ENCODE data around the gene CCDC27. TPM values are rescaled to one million over a fixed set of nuclear protein-coding genes. Genes with fewer than 3 reads are reported as not detected.

Gene CCDC27
- total RNA-seq, 1 experiment from 2014 or later, result not detected

DNA sequence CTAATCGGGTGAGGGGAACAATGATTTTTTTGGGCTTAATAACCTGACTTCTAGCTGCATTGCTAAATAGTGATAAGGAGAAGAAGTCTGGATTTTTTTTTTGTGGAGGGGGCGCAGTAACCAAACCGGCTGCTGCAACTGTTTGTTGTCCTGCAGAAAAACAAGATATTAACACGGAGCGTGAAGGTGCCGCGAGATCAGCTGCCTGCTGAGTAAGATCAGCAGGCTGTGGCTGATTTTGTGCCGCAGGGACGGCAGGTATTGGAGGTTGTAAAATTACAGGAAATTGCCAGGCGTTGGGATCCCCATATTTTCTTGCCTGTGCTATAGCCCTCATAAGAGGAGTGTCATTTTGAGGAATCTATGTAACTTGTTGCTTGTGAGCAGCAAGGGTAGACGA lies 52.8 kb downstream of the CCDC27 start:
- Histone ChIP-seq H3K4me2 (ENCODE audit: low read length) (no peak overlapping the region), H3K27me3 (ENCODE audit: insufficient read depth, low read length) (no peaks in the 10 kb centered on the region), H3K27ac (ENCODE audit: low read depth, low read length) (no peak overlapping the region), H3K9ac (ENCODE audit: low read length) (no peak overlapping the region), H3K79me2 (ENCODE audit: insufficient read depth, low read length) (no peaks in the 10 kb centered on the region), H3K9me2 (ENCODE audit: insufficient read depth) (no peaks in the 10 kb centered on the region), H3K4me3 (replicated peaks in 1 of 2; ENCODE audit: low read depth in 1 of 2, low read length in 2 of 2) (no peak overlapping the region), H3K4me1 (ENCODE audit: control insufficient read depth in 1 of 2, insufficient read depth in 2 of 2, low read length in 2 of 2) (no peaks in the 10 kb centered on the region), H3K36me3 (ENCODE audit: control insufficient read depth in 1 of 2, insufficient read depth in 2 of 2, low read length in 2 of 2) (no peaks in the 10 kb centered on the region), H3K9me3 (ENCODE audit: control insufficient read depth in 1 of 2, insufficient read depth in 1 of 2, low read depth in 1 of 2, low read length in 2 of 2) (peaks cover 0 to 10% of the 10 kb centered on the region in 2 experiments; a peak in 2 of 4 replicates), H2AFZ (ENCODE audit: low read depth, low read length, poor library complexity, severe bottlenecking) (no peak overlapping the region), H4K20me1 (ENCODE audit: insufficient read depth) (no peaks in the 10 kb centered on the region)
- ChIA-PET CTCF (no interaction called here), POLR2A (no interaction called here), RAD21 (ENCODE audit: low non-redundant PET in 1 of 2, low total read pairs in 2 of 2, uncharacterized antibody in 2 of 2, unreplicated experiment in 2 of 2) (no interaction called here)
- intact Hi-C loops (cut with micrococcal nuclease), result no loop called here
- DNase-seq (ENCODE audit: low read depth, low spot score) (no peak), ATAC-seq (no peak)
- no TSS peak for BruUV-seq (replicated peaks)
- no peak for TF ChIP-seq MAX (IDR thresholded peaks at IDR 0.05)
- no peak for TF ChIP-seq REST (IDR thresholded peaks at IDR 0.05; ENCODE audit: low read depth)

DNA sequence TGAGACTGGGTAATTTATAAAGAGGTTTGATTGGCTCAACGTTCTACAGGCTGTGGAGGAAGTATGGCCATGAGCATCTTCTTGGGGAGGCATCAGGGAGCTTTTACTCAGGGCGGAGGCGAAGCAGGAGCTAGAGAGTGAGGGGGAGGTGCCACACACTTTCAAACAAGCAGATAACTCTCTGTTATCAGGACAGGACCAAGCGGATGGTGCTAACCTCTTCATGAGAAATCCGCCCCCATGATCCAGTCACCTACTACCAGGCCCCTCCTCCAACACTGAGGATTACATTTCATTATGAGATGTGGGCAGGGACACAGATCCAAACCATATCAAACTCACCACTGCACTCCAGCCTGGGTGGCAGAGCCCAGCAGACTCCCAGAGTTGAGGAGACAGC lies 55.5 kb downstream of the CCDC27 start:
- H3K4me2 ChIP-seq (ENCODE audit: low read length), result no peak overlapping the region
- ChIA-PET POLR2A (no interaction called here), CTCF (no interaction called here), RAD21 (ENCODE audit: low non-redundant PET in 1 of 2, low total read pairs in 2 of 2, uncharacterized antibody in 2 of 2, unreplicated experiment in 2 of 2) (no interaction called here)
- H3K9me2 ChIP-seq (ENCODE audit: insufficient read depth), result no peaks in the 10 kb centered on the region
- no peak overlapping the region for H3K27ac ChIP-seq (ENCODE audit: low read depth, low read length)
- H3K9ac ChIP-seq (ENCODE audit: low read length), result no peak overlapping the region
- ATAC-seq, result no peak
- no peaks in the 10 kb centered on the region for H3K27me3 ChIP-seq (ENCODE audit: insufficient read depth, low read length)
- no peaks in the 10 kb centered on the region for H4K20me1 ChIP-seq (ENCODE audit: insufficient read depth)
- intact Hi-C loops (cut with micrococcal nuclease), result no loop called here
- H3K4me3 ChIP-seq (replicated peaks in 1 of 2; ENCODE audit: low read depth in 1 of 2, low read length in 2 of 2), result no peak overlapping the region
- DNase-seq (ENCODE audit: low read depth, low spot score), result no peak
- no peaks in the 10 kb centered on the region for H3K79me2 ChIP-seq (ENCODE audit: insufficient read depth, low read length)
- H3K36me3 ChIP-seq (ENCODE audit: control insufficient read depth in 1 of 2, insufficient read depth in 2 of 2, low read length in 2 of 2), result no peaks in the 10 kb centered on the region
- no TSS peak for BruUV-seq (replicated peaks)
- H2AFZ ChIP-seq (ENCODE audit: low read depth, low read length, poor library complexity, severe bottlenecking), result no peak overlapping the region
- peaks cover 7 to 10% of the 10 kb centered on the region in 2 experiments; a peak in 3 of 4 replicates for H3K4me1 ChIP-seq (ENCODE audit: control insufficient read depth in 1 of 2, insufficient read depth in 2 of 2, low read length in 2 of 2)
- H3K9me3 ChIP-seq (ENCODE audit: control insufficient read depth in 1 of 2, insufficient read depth in 1 of 2, low read depth in 1 of 2, low read length in 2 of 2), result peaks cover 0 to 10% of the 10 kb centered on the region in 2 experiments; a peak in 2 of 4 replicates
- TF ChIP-seq YY1 (IDR thresholded peaks at IDR 0.05; ENCODE audit: extremely low read depth, insufficient replicate concordance, low read depth, low read length), result no peak
- no peak for TF ChIP-seq EZH2phosphoT487 (IDR thresholded peaks at IDR 0.05; ENCODE audit: borderline replicate concordance)
- TF ChIP-seq ZFX (IDR thresholded peaks at IDR 0.05), result no peak
- no peak for TF ChIP-seq EZH2 (IDR thresholded peaks at IDR 0.05)
- TF ChIP-seq CEBPB (IDR thresholded peaks at IDR 0.05; ENCODE audit: low read depth), result no peak
- TF ChIP-seq RAD21 (IDR thresholded peaks at IDR 0.05; ENCODE audit: low read depth), result no peak
- TF ChIP-seq SIN3A (IDR thresholded peaks at IDR 0.05; ENCODE audit: low read depth), result no peak
- TF ChIP-seq ZNF274 (IDR thresholded peaks at IDR 0.05; ENCODE audit: low read depth, low read length), result no peak

Measured in HCT116 (cell line).